Retinal pigment epithelial cell (primary cell): ENCODE results near the gene HADHB.

Source experiments
- DNase-seq: peaks from one replicate; pipeline ENCODE4 v3.0.0-alpha.2; 2010; ENCODE audit warnings: low read depth
- H3K4me3 ChIP-seq: 2 replicates; pipeline ENCODE4 v1.5.1; 2011; ENCODE audit warnings: mild to moderate bottlenecking, low read length, control low read depth, moderate library complexity
- CTCF ChIP-seq: conservative IDR thresholded peaks from 2 replicates; pipeline ENCODE4 v1.5.1; 2011; ENCODE audit warnings: low read depth, low read length, control low read depth, inconsistent platforms

The HADHB gene

GRCh38 chr2:26269571-26270158 lies 24.9 kb downstream of the HADHB start:
- no peak overlapping the region for H3K4me3 ChIP-seq
- no peak for DNase-seq
- TF ChIP-seq CTCF = no peak

- TF ChIP-seq CTCF = no peak
- DNase-seq = no peak
- H3K4me3 ChIP-seq = no peak overlapping the region
Observed at GRCh38 chr2:26270373-26270772, 25.6 kb downstream of the HADHB start.

GRCh38 chr2:26273501-26273900 lies 28.8 kb downstream of the HADHB start:
- no peak for TF ChIP-seq CTCF
- DNase-seq = no peak
- H3K4me3 ChIP-seq = no peak overlapping the region

- DNase-seq = peak; percentile 45
- no peak overlapping the region for H3K4me3 ChIP-seq
Observed at GRCh38 chr2:26274058-26274613, 29.4 kb downstream of the HADHB start.

GRCh38 chr2:26276484-26277227 lies 31.9 kb downstream of the HADHB start:
- H3K4me3 ChIP-seq = no peak overlapping the region
- TF ChIP-seq CTCF = no peak
- no peak for DNase-seq

More at GRCh38 chr2:26274058-26274613, 29.4 kb downstream of the HADHB start:
- TF ChIP-seq CTCF = no peak

GRCh38 chr2:26279886-26280285 lies 35.1 kb downstream of the HADHB start:
- no peak for DNase-seq
- no peak for TF ChIP-seq CTCF
- H3K4me3 ChIP-seq = no peak overlapping the region

- no peak for TF ChIP-seq CTCF
- no peak overlapping the region for H3K4me3 ChIP-seq
- DNase-seq = no peak
Observed at GRCh38 chr2:26281226-26281625, 36.5 kb downstream of the HADHB start.
